Cardiac septum (tissue), 1 donor: Measurements from ENCODE around the gene FGD3. TPM values are rescaled to one million over a fixed set of nuclear protein-coding genes. Genes with fewer than 3 reads are reported as not detected.
A peak's percentile ranks its signal among the peaks of the same experiment; 100 is the strongest.
"Not testable (repeated sequence)": the region's sequence is repeated elsewhere in the genome, so short reads cannot be mapped to it uniquely, and the experiment has no call there.

ENCODE experiments used
- DNase-seq: peaks from one replicate; pipeline ENCODE4 v3.0.0-alpha.2; 2020; ENCODE audit warnings: low spot score
- intact Hi-C: fragments of 100-400 bp; cut with DNase I; formaldehyde crosslinking; loops from one replicate; pipeline ENCODE4 v1.14.0; 2022
- total RNA-seq: library from RNA; stranded (reverse); fragmentation: NEBNext Ultra II Directional; extraction: Animal tissue kit (Norgen Biotek cat#: 25700); gene quantifications from one replicate; pipeline ENCODE4 v1.2.1, GENCODE V29; 2021
- donor health status: DM: no; HTN: no; CAD: no.

FGD3 gene
- total RNA-seq, 1 donor from 2014 or later: 2.6 TPM

GRCh38 chr9:92974161-92974661 lies 26.9 kb downstream of the FGD3 start:
- DNase-seq: no peak
- intact Hi-C loops: no loop called here

GRCh38 chr9:92974761-92975755 lies 27.7 kb downstream of the FGD3 start:
- no peak for DNase-seq
- intact Hi-C loops: no loop called here

- no peak for DNase-seq
- intact Hi-C loops: no loop called here
Observed at GRCh38 chr9:92976431-92976830, 29.1 kb downstream of the FGD3 start.

- DNase-seq: peak; percentile 43
- intact Hi-C loops: no loop called here
Observed at GRCh38 chr9:92977279-92977678, 30.0 kb downstream of the FGD3 start.

GRCh38 chr9:92978345-92978875 lies 31.1 kb downstream of the FGD3 start:
- DNase-seq: no peak
- intact Hi-C loops: no loop called here

GRCh38 chr9:92979283-92980056 lies 32.1 kb downstream of the FGD3 start:
- intact Hi-C loops: no loop called here

GRCh38 chr9:92980085-92980745 lies 32.9 kb downstream of the FGD3 start:
- peak; percentile 19 for DNase-seq
- intact Hi-C loops: no loop called here

More at GRCh38 chr9:92979283-92980056, 32.1 kb downstream of the FGD3 start:
- DNase-seq: no peak

- DNase-seq: no peak
- intact Hi-C loops: no loop called here
Observed at GRCh38 chr9:92982130-92982529, 34.8 kb downstream of the FGD3 start.

GRCh38 chr9:92983984-92984589 lies 36.8 kb downstream of the FGD3 start:
- no peak for DNase-seq
- intact Hi-C loops: no loop called here

GRCh38 chr9:92984976-92985375 lies 37.7 kb downstream of the FGD3 start:
- no peak for DNase-seq
- intact Hi-C loops: no loop called here

GRCh38 chr9:92986176-92987119 lies 39.1 kb downstream of the FGD3 start:
- intact Hi-C loops: no loop called here
- DNase-seq: no peak

- intact Hi-C loops: no loop called here
- DNase-seq: no peak
Observed at GRCh38 chr9:92988215-92988768, 41.0 kb downstream of the FGD3 start.

- DNase-seq: no peak
- intact Hi-C loops: no loop called here
Observed at GRCh38 chr9:92989561-92989960, 42.2 kb downstream of the FGD3 start.

GRCh38 chr9:92990461-92990860 lies 43.1 kb downstream of the FGD3 start:
- no peak for DNase-seq
- intact Hi-C loops: no loop called here

GRCh38 chr9:92992549-92992948 lies 45.2 kb downstream of the FGD3 start:
- no peak for DNase-seq
- intact Hi-C loops: no loop called here

GRCh38 chr9:92998871-92999270 lies 51.5 kb downstream of the FGD3 start:
- intact Hi-C loops: not testable (repeated sequence)

GRCh38 chr9:93001031-93001430 lies 53.7 kb downstream of the FGD3 start:
- DNase-seq: no peak
- intact Hi-C loops: no loop called here

More at GRCh38 chr9:92998871-92999270, 51.5 kb downstream of the FGD3 start:
- not testable (repeated sequence) for DNase-seq

GRCh38 chr9:93002700-93003099 lies 55.4 kb downstream of the FGD3 start:
- intact Hi-C loops: no loop called here
- no peak for DNase-seq
